ENCODE results near the gene ATP2C2.

DNA sequence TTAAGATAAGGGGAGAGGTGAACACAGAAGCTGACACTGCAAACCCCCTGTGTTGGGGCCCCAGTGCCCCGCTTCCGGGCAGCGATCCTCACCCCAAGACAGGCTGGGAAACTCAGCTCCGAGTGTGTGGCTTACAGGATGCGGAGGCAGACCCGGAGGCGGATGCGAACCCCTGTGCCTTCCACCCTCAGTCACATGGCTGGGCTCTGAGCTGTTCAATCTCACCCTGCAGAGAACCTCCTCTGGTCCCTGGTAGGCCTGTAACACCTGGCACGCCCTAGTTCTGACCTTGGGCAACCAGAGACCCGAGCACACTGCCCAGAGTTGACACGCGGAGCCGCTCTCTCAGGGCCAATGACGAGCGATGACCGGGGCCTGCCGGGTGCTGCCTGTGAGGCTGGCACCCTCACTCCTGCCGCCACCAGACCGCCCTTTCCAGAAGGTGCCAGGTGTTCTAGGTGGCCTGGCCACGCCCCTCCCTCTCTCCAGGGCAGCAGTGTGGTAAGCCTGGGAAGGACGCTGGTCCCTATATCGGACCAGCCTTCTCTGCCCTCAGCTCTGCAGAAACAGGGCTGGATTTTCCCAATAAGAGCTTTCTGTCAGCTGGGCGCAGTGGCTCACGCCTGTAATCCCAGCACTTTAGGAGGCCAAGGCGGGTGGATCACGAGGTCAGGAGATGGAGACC is 112.9 kb downstream of the ATP2C2 start:
- TF ChIP-seq, protein P1, sequence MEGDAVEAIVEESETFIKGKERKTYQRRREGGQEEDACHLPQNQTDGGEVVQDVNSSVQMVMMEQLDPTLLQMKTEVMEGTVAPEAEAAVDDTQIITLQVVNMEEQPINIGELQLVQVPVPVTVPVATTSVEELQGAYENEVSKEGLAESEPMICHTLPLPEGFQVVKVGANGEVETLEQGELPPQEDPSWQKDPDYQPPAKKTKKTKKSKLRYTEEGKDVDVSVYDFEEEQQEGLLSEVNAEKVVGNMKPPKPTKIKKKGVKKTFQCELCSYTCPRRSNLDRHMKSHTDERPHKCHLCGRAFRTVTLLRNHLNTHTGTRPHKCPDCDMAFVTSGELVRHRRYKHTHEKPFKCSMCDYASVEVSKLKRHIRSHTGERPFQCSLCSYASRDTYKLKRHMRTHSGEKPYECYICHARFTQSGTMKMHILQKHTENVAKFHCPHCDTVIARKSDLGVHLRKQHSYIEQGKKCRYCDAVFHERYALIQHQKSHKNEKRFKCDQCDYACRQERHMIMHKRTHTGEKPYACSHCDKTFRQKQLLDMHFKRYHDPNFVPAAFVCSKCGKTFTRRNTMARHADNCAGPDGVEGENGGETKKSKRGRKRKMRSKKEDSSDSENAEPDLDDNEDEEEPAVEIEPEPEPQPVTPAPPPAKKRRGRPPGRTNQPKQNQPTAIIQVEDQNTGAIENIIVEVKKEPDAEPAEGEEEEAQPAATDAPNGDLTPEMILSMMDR (IDR thresholded peaks at IDR 0.05; ENCODE audit: low read depth, low read length, poor library complexity, severe bottlenecking), result no peak
- TF ChIP-seq EZH2phosphoT487 (IDR thresholded peaks at IDR 0.05; ENCODE audit: borderline replicate concordance, low read length), result no peak
